Left colon (tissue), 2 donors: Measurements from ENCODE around the gene TMEM132D. TPM values are rescaled to one million over a fixed set of nuclear protein-coding genes. Genes with fewer than 3 reads are reported as not detected.

Experiments used
- ATAC-seq: fragments of 200-7000 bp; cut with Tn5 transposase; one replicate; pipeline ENCODE4 v1.9.1; 2020; ENCODE audit warnings: mild to moderate bottlenecking, moderate library complexity
- DNase-seq, 2 donors: peaks; one replicate each; pipeline ENCODE4 v3.0.0-alpha.2; 2020
- intact Hi-C, 2 donors: fragments of 100-400 bp; cut with DNase I in 1 of 2; cut with micrococcal nuclease in 1 of 2; formaldehyde crosslinking; loops; one replicate each; pipeline versions ENCODE4 v1.11.2 to v1.14.0; 2022; cut with DNase I, micrococcal nuclease
- total RNA-seq, 2 donors: library from RNA; stranded (reverse); fragmentation: NEBNext Ultra II Directional; extraction: Animal tissue kit (Norgen Biotek cat#: 25700); gene quantifications; one replicate each; pipeline ENCODE4 v1.2.1, GENCODE V29; 2021
- donor health status: DM: no; HTN: no; CAD: no.
- donor health status: DM: yes; HTN: yes; CAD: no.

Gene TMEM132D
- total RNA-seq, 2 donors from 2014 or later, result 0.15 to 0.25 TPM

DNA sequence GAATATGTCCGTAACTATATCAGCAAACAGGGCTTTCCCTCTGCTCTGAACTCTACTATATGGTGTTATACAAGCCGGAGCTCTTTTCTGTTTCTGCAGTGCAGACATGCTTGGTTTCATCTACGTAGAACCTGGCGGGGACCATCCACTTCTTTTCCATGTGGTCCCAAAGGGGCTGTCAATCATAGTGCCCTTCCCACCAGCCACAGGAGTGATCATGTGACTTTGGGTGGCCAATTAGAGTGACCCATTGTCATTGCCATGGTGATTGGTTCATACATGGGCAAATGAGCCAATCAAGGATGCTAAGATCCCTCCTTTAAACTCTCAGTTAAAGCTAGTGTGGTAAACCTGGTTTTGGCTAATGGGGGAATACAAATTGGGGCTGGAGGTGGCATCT, 281.3 kb downstream of the TMEM132D start:
- intact Hi-C loops, result no loop called here
- ATAC-seq (no peak), DNase-seq (no peak)

DNA sequence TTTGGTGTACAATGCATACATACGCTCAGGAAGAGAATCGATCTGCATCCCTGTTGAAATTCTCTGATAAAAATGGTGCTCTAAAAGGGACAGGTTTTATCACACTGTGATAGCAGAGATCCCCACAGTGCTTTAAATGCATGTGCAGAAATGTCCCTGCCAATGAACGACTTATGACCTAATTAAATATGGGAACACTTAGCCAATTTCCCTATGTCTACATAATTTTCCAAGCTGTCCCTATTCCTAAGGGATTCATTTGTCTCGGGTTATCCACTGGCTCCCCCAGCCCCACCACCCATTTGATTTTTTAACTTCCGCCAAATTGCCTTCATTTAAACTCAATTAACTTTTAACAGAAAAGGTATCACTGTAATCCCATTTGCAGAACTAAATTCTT, 284.6 kb downstream of the TMEM132D start:
- intact Hi-C loops, result no loop called here

DNA sequence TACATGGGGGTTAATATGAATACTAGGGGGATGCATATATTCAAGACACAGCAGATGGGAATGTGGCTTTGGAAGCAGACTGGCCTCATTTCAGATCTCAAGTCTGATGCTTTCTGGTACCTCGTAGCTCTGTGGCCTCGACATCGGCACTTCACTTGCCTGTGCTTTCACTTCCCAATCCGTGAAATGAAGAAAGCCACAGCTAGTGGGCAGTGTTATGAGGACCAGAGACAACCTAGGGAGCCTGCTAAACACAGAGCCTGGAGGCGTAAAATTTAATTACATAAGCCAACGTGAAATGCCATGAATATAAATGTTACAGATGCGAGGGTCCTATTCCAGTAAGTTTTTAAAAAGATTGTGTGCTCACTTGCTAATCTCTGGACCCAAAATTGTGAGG, 286.0 kb downstream of the TMEM132D start:
- intact Hi-C loops, result no loop called here
- no peak for DNase-seq
- ATAC-seq, result no peak

More for the DNA sequence above, 284.6 kb downstream of the TMEM132D start:
- ATAC-seq, result no peak
- DNase-seq, result no peak

DNA sequence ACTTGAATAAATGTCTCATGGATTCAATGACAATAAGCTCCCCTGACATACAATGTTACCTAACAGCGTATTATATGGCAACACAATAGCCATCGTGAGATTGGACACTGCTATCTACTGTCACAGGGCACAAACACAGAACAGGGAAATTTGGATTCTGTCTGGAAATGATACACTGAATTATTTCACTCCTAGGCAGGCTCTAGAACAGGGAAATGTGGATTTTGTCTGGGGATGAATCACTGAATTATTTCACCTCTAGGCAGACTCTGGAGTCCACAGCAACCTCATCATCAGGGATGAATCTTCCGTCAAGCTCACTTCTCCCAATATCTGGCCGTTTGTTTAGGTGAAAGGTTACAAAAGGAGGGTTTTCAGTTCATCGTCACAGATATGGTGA, 288.8 kb downstream of the TMEM132D start:
- intact Hi-C loops, result no loop called here
- DNase-seq, result no peak
- no peak for ATAC-seq

DNA sequence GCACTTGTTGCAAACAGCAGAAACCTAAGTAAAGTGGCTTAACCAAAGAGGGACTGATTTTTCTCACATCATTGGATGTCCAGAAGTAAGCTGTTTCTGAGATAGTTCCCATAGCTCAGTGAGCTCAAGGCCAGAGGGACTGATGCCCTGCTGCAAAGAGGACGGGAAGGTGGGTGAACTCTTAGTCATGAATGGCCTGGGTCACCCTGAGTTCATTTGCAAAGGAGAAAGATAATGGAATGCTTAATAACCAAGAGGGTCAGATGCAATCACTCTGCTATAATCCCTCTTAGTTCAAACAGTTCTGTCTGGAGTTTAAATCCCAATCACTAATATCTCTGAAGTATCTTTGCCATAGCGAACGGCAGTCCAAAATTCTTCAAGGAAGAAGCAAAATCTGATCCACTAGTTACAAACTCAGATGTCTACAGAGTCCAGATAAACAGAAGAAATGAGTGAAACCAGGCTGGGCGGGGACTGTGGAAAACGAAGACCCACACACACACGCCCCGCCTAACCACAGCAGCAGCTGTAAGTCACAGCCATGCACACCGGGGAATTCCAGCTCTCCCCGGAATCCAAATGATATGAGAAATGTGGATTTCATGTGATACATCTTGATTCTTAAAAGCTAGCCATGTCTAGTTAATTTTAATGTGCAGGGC, 289.5 kb downstream of the TMEM132D start:
- DNase-seq, result no peak
- intact Hi-C loops, result no loop called here
- no peak for ATAC-seq

DNA sequence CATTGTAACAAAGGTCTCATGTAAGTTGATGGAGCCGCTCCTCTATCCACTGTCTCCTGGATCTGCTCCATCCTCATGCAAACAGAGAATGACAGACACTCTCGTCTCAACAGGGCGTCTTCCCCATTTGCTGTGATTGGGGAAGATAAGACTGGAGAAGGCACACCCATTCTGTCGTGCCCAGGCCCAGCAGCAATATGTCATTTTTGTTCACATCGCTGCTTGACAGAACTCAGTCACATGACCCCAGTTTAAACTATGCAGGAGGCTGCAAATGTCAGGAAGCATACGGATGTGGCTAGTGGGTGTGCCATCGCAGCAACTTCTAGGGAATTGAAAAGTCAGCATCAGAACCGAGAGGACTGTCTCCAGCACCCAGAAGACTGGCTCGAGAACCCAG, 290.5 kb downstream of the TMEM132D start:
- DNase-seq (no peak), ATAC-seq (no peak)
- intact Hi-C loops, result no loop called here

DNA sequence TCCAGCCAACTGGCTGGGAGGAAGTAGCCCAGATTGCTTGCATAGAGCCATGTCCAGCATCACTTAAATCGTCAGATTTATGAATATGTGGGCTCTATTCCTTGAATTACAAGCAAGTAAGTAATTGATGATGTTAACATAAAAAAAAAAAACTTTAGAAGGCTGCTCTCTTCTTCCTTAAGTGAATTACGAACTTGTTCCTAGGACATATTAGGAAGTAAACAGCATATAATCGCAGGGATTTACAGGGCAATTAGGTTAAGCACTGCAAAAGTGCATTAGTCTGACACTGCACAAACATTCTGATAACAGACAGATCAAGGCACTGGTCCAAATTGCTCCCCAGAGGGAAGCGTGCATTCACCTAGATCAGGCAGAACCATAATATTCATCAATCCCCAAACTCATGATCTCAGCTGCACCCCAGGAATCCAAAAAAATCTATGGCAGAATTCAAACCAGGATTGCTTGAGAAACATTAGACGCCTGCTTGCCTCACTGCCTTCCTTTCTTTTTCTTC, 293.2 kb downstream of the TMEM132D start:
- no peak for DNase-seq

DNA sequence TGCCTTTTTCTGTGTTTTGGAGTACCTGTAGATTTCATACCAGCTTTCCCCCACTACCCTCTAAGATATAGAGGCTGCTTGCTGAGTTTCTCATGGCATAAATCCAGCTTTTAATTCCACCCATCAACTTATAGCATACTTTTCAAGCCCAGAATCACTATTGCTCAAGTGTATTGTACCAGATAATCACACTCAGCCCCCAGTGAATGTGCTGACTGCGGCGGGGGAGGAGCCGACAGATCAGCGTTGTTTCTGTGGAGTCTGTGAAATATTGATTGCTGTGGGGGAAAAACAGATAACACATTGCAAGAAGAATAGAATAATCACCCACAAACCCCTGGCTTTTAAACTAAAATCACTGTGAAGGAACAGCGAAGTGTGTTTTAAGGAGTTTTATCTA, 296.1 kb downstream of the TMEM132D start:
- DNase-seq (no peak), ATAC-seq (no peak)
- intact Hi-C loops, result no loop called here

More for the DNA sequence above, 293.2 kb downstream of the TMEM132D start:
- no peak for ATAC-seq
- intact Hi-C loops, result no loop called here

DNA sequence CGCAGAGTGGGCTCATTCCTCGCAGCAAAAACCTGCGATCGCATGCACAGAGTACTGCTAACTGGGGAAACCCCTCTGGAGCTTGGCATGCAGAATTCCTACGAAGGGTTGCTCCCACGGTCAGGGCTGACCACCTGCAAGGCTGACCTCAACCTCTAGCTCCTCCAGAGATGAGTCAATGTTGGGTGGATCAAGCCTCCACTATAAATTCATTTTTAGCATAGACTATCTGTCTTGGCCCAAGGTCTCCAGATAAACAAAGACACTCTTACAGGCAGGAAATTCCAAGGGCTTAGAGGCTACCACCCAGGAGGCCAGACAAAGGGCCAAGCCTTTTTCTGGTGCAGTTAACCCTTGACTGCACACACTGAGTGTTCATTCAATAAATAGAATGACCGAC, 296.5 kb downstream of the TMEM132D start:
- ATAC-seq (no peak), DNase-seq (no peak)
- intact Hi-C loops, result no loop called here

DNA sequence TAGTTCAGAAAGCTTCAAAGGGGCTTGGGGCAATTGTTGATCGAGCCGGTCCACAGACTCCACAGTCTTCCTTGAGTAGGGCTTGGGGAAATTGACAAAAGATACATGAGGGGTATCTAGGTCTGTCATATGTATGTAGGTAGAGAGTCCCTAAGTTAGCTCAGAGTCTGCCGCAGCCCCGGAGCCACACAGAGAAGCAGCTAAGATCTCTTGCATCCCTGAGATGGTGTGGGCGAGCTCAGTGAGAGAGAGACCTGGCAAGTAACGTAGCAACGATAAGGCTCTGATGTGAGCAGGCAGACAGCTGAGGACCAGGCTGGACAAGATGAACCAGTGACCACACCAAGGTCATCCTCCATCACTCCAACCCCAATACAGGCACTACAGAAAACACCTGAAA, 297.6 kb downstream of the TMEM132D start:
- DNase-seq, result no peak
- no peak for ATAC-seq
- intact Hi-C loops, result no loop called here

DNA sequence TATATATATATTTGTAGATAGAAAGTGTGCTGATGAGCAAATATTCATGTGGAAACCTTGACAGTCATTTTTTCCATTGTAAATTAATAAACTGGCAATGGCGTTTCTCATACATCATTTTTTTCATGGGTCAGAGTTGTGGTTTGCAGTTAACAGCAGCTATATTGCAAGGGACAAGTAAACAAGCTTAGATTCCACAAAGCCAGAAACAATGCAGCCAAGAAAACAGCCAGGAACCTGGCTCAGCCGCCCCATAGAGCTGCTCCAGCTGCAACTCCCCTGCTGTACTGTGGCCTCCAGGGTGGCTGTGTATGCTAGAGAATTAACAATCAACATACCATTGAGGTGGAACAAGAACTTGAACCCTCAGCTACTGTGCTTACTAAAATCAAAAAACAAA, 298.2 kb downstream of the TMEM132D start:
- DNase-seq (no peak), ATAC-seq (no peak)
- intact Hi-C loops, result no loop called here

DNA sequence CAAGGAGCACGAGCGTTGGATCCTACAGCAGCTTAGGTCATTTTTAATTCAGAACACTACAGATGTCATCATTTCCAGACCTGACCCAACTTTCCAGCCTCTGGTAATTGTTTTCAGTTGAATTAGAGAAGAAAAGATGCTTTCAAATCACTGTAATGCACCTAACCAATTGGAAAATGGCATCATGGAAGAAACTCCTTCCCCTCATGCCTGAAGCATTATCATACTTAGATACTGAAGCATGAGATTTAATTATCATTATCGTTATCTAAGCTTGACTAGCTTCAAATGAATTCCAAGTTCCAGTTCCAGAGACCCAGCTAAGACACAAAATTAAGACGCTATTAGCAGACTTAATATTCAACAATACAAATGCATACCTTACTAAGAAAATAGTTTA, 299.3 kb downstream of the TMEM132D start:
- DNase-seq (no peak), ATAC-seq (no peak)
- intact Hi-C loops, result no loop called here

DNA sequence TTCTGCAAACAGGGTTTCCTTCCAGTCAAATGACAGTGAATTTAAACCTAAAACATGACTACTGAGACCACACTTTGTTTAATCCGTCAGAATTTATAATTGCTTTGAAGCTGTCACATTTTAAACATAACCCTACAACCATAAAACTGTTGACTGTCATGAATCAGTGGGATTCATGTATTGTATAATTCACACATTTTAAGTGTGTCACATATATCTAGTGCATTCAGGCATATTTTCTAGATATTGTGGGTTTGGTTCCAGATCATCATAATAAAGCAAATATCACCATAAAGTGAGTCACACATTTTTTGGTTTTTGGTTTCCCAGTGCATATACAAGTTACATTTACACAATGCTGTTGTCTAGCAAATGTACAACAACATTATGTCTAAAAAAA, 304.4 kb downstream of the TMEM132D start:
- ATAC-seq (no peak), DNase-seq (no peak)
- intact Hi-C loops, result no loop called here

DNA sequence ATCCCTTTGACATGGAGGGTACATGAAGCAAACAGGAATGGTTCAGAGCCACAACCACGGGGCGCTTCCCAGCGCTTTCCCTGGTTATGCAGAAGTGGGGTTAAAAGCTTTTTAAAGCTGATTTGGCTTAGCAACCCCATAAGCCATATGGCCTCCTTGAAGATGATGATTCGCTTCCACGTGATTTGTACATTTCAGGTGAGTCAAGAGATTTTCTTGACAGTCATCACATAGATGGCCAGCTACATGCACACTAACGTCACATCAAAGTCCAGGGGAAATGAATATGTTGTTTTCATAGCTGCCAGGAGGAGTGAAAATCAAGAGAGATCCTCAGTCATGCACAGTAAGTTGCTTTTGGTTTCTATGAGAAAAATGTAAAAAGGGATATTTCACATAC, 309.7 kb downstream of the TMEM132D start:
- no peak for DNase-seq
- ATAC-seq, result no peak
- intact Hi-C loops, result no loop called here

DNA sequence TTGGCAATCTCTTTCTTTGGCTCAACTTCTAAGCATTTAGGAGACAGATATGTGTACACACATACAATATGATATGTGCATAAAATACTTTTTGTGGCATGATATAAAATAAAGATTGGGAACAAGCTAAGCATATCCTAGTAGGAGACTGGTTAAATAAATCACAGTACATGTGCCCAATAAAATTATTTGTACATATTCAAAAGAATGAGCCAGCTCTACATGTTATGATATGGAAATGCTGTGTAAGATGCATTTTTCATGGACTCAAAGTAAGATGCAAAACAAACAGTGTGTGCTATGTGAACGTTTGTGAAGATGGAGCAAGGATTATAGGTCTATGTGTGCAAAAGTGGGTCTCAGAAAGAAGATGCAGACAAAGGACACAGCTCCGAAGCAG, 311.4 kb downstream of the TMEM132D start:
- intact Hi-C loops, result no loop called here
- no peak for ATAC-seq
- DNase-seq, result no peak

DNA sequence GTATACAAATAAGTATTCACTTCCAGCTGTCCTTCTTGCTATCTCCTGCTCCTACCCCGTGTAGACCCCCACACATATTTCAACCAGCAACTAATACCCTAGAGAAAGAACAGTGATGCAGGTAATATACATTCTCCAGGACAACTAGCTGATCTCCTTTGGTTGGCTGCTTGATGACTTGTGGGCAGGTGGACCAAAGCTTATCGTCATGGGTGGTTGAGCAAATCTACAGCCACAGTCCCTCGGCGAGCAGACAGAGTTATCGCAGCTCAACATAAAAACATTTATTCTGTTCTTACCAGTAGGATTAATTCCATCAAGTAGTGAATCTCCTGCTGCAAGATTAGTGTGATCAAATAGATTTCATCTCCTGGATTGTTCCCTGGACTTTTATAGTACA, 314.3 kb downstream of the TMEM132D start:
- no peak for ATAC-seq

DNA sequence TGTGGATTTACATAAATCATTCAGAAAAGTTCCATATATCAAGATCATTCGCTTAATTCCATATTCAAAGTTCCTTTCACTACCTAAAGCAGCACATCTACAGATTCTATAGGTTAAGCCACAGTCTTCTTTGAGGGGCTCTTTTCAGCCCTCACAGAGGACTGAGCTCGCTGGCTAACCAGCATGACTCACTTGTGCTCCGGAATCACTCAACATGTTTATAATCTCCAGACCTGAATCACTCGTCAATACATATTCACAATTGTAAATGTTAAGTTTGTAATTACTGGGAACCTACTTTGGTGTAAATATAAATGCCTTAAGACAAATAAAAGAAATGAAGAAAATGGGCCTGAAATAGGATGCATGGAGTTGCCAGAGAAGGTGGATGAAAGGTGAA, 315.7 kb downstream of the TMEM132D start:
- ATAC-seq, result no peak
- intact Hi-C loops, result no loop called here
- no peak for DNase-seq

More for the DNA sequence above, 314.3 kb downstream of the TMEM132D start:
- intact Hi-C loops, result no loop called here
- no peak for DNase-seq

DNA sequence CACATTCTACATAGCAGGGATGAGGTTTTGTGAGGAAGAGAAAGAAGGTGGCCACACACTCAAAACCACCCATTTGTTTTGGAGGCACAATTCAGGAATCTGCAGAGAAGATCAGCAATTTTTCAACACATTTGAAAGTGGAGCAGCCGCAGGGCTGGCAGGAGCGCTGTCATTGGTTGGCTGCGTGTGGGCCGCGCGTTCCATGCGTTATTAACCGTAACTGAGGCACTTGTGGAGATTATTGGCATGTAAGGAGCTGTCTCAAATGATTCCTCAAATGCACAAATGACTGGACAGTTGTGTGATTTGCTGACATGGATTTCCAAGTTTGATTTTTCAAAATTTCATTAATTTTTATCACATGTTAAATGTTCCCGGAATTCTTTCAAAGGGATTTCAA, 318.5 kb downstream of the TMEM132D start:
- no peak for DNase-seq
- no peak for ATAC-seq
- intact Hi-C loops, result no loop called here

DNA sequence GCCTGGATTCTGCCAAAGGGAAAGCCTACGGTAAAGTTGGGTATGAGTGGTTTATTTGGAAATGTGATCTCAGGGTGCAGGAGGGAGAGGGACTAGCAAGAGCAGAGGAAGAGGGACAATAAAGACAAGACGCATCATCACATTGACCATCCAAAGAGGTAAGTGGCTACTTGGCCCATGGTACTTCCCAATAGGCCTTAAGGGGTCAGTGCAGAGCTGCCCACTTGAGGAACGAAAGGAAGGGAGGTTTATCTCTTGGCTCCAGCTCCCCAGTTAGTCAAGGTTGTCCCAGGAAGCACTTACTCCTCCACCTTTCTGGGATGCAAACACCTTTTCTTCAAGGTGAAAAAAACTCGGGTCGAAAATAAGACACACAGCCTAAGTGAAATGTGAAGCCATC, 323.9 kb downstream of the TMEM132D start:
- ATAC-seq (no peak), DNase-seq (no peak)
- intact Hi-C loops, result no loop called here

DNA sequence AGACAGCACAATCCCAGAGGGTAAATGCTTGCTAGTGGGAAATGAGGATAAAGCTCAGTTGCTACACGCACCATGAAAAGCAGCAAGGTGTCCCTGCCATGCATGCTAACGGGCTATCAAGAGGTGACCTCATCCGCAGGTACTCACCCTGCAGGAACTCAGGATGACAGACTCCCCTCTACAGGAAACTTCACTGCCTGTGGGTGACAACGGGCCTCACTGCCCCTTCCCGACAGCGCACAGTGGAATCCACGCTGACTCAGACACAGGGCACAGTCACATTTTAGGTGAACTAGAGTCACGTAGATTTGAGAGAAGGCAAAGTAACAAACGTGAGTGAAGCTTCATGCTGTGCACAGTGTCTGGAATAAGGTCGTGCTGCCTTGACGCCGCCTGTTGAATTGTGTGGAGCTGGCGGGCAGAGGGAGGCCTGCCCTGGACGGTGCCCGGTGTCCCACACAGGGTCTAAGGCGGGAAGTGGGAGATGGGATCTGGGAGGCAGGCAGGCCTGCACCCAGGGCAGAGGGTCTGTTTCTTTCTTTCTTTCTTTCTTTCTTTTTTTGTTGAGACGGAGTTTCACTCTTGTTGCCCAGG, 331.8 kb downstream of the TMEM132D start:
- DNase-seq (no peak), ATAC-seq (no peak)
- intact Hi-C loops, result no loop called here
